Measurements from ENCODE around the gene GJA4. TPM values are rescaled to one million over a fixed set of nuclear protein-coding genes. Genes with fewer than 3 reads are reported as not detected.

Gene GJA4
- total RNA-seq, 2 donors from 2014 or later: not detected

Other genes with a start within 250 kb of the GJA4 start
- not detected for gene GJB5, start 38.0 kb upstream of the GJA4 start, total RNA-seq
- not detected for gene GJB4, start 33.3 kb upstream of the GJA4 start, total RNA-seq
- not detected for gene GJB3, start 11.8 kb upstream of the GJA4 start, total RNA-seq
- gene SMIM12, start 66.8 kb downstream of the GJA4 start, total RNA-seq: 10 to 100 TPM; 30.3 to 60.0 TPM
- 1 to 10 TPM; 1.3 TPM for gene DLGAP3, start 136.7 kb downstream of the GJA4 start, total RNA-seq
- 10 to 100 TPM; 13.1 to 17.3 TPM for gene TMEM35B, start 192.3 kb downstream of the GJA4 start, total RNA-seq
- gene ZMYM6, start 238.9 kb downstream of the GJA4 start, total RNA-seq: 10 to 100 TPM; 14.4 to 24.8 TPM

All from activated T-helper 17 cell treated with anti-CD3 and anti-CD28 coated beads, Interleukin-2, amount 50 U/mL, for 72 hours (primary cell).